Measurements from ENCODE around the gene PREB.

DNA sequence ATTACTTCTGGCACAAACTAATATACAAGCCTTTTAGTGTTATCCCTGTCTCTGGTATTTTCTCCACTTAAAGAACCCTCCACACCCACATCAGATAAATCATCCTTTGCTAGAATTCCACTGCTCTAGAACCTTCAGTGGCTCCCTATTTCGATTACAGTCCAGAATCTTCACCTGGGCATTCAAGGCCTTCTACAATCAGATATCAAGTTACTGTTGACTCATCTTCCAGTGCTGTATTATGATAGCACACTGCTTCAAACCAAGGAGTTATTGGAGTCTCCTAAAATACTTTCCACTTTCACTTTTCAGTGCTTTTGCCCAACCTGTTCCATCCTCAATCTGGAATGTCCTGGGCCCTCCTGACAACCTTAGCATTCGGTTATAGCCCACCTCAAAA lies 18.9 kb downstream of the PREB start:
- TF ChIP-seq, protein P1, sequence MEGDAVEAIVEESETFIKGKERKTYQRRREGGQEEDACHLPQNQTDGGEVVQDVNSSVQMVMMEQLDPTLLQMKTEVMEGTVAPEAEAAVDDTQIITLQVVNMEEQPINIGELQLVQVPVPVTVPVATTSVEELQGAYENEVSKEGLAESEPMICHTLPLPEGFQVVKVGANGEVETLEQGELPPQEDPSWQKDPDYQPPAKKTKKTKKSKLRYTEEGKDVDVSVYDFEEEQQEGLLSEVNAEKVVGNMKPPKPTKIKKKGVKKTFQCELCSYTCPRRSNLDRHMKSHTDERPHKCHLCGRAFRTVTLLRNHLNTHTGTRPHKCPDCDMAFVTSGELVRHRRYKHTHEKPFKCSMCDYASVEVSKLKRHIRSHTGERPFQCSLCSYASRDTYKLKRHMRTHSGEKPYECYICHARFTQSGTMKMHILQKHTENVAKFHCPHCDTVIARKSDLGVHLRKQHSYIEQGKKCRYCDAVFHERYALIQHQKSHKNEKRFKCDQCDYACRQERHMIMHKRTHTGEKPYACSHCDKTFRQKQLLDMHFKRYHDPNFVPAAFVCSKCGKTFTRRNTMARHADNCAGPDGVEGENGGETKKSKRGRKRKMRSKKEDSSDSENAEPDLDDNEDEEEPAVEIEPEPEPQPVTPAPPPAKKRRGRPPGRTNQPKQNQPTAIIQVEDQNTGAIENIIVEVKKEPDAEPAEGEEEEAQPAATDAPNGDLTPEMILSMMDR (conservative IDR thresholded peaks at IDR 0.05; ENCODE audit: low read length) = no peak
- no peak for TF ChIP-seq EZH2phosphoT487 (IDR thresholded peaks at IDR 0.05; ENCODE audit: borderline replicate concordance, low read depth, low read length)
